DND-41 (cell line): Measurements from ENCODE around the gene CRTAC1.

Source experiments
- ATAC-seq: fragments of 200-7000 bp; cut with Tn5 transposase; 3 replicates; pipeline ENCODE4 v1.9.1; 2021; ENCODE audit warnings: low read depth; ENCODE audit not compliant: insufficient read depth
- DNase-seq: peaks from one replicate; pipeline ENCODE4 v3.0.0-alpha.2; 2020
- H2AFZ ChIP-seq: 2 replicates; pipeline ENCODE4 v1.6.0; 2012; ENCODE audit warnings: low read depth, low read length
- H3K27ac ChIP-seq: 2 replicates; pipeline ENCODE4 v1.5.1; 2012; ENCODE audit warnings: low read length, inconsistent platforms
- H3K27me3 ChIP-seq: fragments of 200-600 bp; sonication (generic); 2 replicates; pipeline ENCODE4 v1.6.0; 2012; ENCODE audit warnings: low read length, mild to moderate bottlenecking, inconsistent platforms; ENCODE audit not compliant: insufficient read depth, poor library complexity
- H3K36me3 ChIP-seq: 2 replicates; pipeline ENCODE4 v1.5.1; 2012; ENCODE audit warnings: low read length, inconsistent platforms; ENCODE audit not compliant: insufficient read depth
- H3K4me1 ChIP-seq: 2 replicates; pipeline ENCODE4 v1.5.1; 2012; ENCODE audit warnings: mild to moderate bottlenecking, low read length; ENCODE audit not compliant: insufficient read depth
- H3K4me2 ChIP-seq: 2 replicates; pipeline ENCODE4 v1.6.0; 2012; ENCODE audit warnings: mild to moderate bottlenecking, moderate library complexity, low read length, inconsistent platforms; ENCODE audit not compliant: insufficient read depth
- H3K4me3 ChIP-seq, 2 experiments: fragments of 200-600 bp in 1 of 2; shearing (Covaris generic) in 1 of 2; 2 replicates each; pipeline ENCODE4 v1.5.1; 2012 to 2016; ENCODE audit warnings: inconsistent platforms in 2 of 2, low read length in 2 of 2, mild to moderate bottlenecking in 2 of 2, low read depth in 1 of 2, moderate library complexity in 1 of 2
- H3K79me2 ChIP-seq: 2 replicates; pipeline ENCODE4 v1.6.0; 2012; ENCODE audit warnings: low read length, inconsistent platforms; ENCODE audit not compliant: insufficient read depth
- H3K9ac ChIP-seq: 2 replicates; pipeline ENCODE4 v1.6.0; 2012; ENCODE audit warnings: low read depth, mild to moderate bottlenecking, inconsistent platforms, low read length, moderate library complexity
- H3K9me3 ChIP-seq: 2 replicates; pipeline ENCODE4 v1.5.1; 2012; ENCODE audit warnings: low read length, moderate library complexity, mild to moderate bottlenecking, inconsistent platforms; ENCODE audit not compliant: insufficient read depth, severe bottlenecking
- H4K20me1 ChIP-seq: 2 replicates; pipeline ENCODE4 v1.6.0; 2012; ENCODE audit warnings: low read length; ENCODE audit not compliant: insufficient read depth
- CTCF ChIP-seq: IDR thresholded peaks from 2 replicates; pipeline ENCODE4 v1.5.1; 2012; ENCODE audit warnings: borderline replicate concordance, low read length, moderate library complexity, mild to moderate bottlenecking; ENCODE audit not compliant: poor library complexity, severe bottlenecking; ENCODE audit errors: extremely low read depth
- EZH2 ChIP-seq: IDR thresholded peaks from 3 replicates; pipeline ENCODE4 v1.6.1; 2012; ENCODE audit warnings: borderline replicate concordance, low read depth, mild to moderate bottlenecking, moderate library complexity, low read length, inconsistent platforms; ENCODE audit not compliant: severe bottlenecking

The CRTAC1 gene

GRCh38 chr10:97937054-97937453 is 93.4 kb downstream of the CRTAC1 start:
- Histone ChIP-seq H3K27me3 (peaks cover 10% of the 10 kb centered on the region), H3K27ac (no peak overlapping the region), H3K9me3 (no peaks in the 10 kb centered on the region), H3K4me2 (no peak overlapping the region), H3K4me3 (no peak overlapping the region), H3K9ac (no peak overlapping the region), H3K79me2 (no peaks in the 10 kb centered on the region), H2AFZ (no peak overlapping the region), H4K20me1 (no peaks in the 10 kb centered on the region), H3K36me3 (no peaks in the 10 kb centered on the region), H3K4me1 (no peaks in the 10 kb centered on the region)
- DNase-seq (no peak), ATAC-seq (no peak)
- no peak for TF ChIP-seq CTCF
- no peak for TF ChIP-seq EZH2

- H3K9me3 ChIP-seq: no peaks in the 10 kb centered on the region
- no peak for TF ChIP-seq CTCF
- H3K27ac ChIP-seq: no peak overlapping the region
- no peak overlapping the region for H3K9ac ChIP-seq
- no peak overlapping the region for H2AFZ ChIP-seq
- ATAC-seq (no peak), DNase-seq (no peak)
- H3K27me3 ChIP-seq: peaks cover 10% of the 10 kb centered on the region
- H3K79me2 ChIP-seq: no peaks in the 10 kb centered on the region
- H3K4me3 ChIP-seq: no peak overlapping the region
- H3K4me1 ChIP-seq: no peaks in the 10 kb centered on the region
- no peaks in the 10 kb centered on the region for H4K20me1 ChIP-seq
- no peaks in the 10 kb centered on the region for H3K36me3 ChIP-seq
- H3K4me2 ChIP-seq: no peak overlapping the region
Measured at GRCh38 chr10:97936126-97936525, 94.3 kb downstream of the CRTAC1 start.

- Histone ChIP-seq H3K4me2 (no peak overlapping the region), H3K27ac (no peak overlapping the region), H4K20me1 (no peaks in the 10 kb centered on the region), H3K4me1 (no peaks in the 10 kb centered on the region), H3K4me3 (no peak overlapping the region), H3K9me3 (no peaks in the 10 kb centered on the region), H3K9ac (no peak overlapping the region), H3K36me3 (no peaks in the 10 kb centered on the region), H2AFZ (no peak overlapping the region), H3K27me3 (peaks cover 17% of the 10 kb centered on the region), H3K79me2 (no peaks in the 10 kb centered on the region)
- ATAC-seq: no peak
- no peak for TF ChIP-seq CTCF
- no peak for TF ChIP-seq EZH2
- no peak for DNase-seq
Measured at GRCh38 chr10:97932932-97933530, 97.4 kb downstream of the CRTAC1 start.

- H3K36me3 ChIP-seq: no peaks in the 10 kb centered on the region
- ATAC-seq: no peak
- no peaks in the 10 kb centered on the region for H3K4me1 ChIP-seq
- no peak for TF ChIP-seq CTCF
- no peaks in the 10 kb centered on the region for H3K9me3 ChIP-seq
- no peak overlapping the region for H3K9ac ChIP-seq
- H3K4me2 ChIP-seq: no peak overlapping the region
- peaks cover 23% of the 10 kb centered on the region for H3K27me3 ChIP-seq
- DNase-seq: no peak
- H4K20me1 ChIP-seq: no peaks in the 10 kb centered on the region
- no peak overlapping the region for H3K27ac ChIP-seq
- no peak overlapping the region for H3K4me3 ChIP-seq
- H3K79me2 ChIP-seq: no peaks in the 10 kb centered on the region
- no peak overlapping the region for H2AFZ ChIP-seq
Measured at GRCh38 chr10:97931041-97931440, 99.4 kb downstream of the CRTAC1 start.
